PC-3 (cell line): Measurements from ENCODE around the gene APCDD1L.

Source experiments
- CTCF ChIP-seq: fragments of 300-600 bp; sonication (generic); conservative IDR thresholded peaks from 2 replicates; pipeline ENCODE4 v1.5.1; 2017; ENCODE audit warnings: antibody characterized with exemption, low read depth, mild to moderate bottlenecking, low read length
- EZH2 ChIP-seq: fragments of 300-600 bp; sonication (generic); IDR thresholded peaks from one replicate; pipeline ENCODE4 v1.6.1; 2017; ENCODE audit warnings: antibody characterized with exemption, mild to moderate bottlenecking, low read length; ENCODE audit not compliant: unreplicated experiment
- EZH2phosphoT487 ChIP-seq: fragments of 300-600 bp; sonication (generic); IDR thresholded peaks from 2 replicates; pipeline ENCODE4 v1.6.1; 2018; ENCODE audit warnings: mild to moderate bottlenecking, antibody characterized with exemption, low read length, borderline replicate concordance

DNA sequence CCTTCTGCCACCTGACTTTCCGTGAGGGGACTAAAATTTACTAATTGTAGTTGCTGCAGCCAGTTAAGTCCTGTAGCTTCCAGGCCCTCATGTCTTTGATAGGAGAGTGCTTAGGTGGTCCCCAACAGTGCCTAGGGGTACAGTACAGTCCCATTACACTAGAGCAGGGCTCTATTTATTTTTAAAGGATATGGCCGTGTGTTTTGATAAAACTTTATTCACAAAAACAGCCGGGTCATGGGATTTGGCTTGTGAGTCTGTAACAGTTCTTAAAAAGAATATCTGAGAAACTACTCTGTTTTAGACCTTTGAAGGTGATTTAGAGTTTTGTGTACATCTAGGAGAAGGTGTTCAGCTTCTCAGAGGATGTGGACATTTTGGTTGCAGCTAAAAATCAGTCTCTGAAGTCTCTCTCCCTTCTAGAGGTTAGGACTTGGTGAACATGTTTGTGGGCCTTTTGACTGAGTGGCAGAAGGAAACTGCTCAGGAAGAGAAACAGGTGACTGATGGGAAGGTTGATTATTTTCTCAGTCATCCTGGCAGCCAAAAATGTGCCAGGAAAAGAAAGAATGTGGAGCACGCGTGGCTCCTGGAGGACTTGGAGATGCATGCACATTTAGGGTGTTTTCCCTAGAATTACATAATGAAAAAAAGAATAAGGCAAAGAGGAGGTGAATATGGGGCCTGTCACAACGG lies 68.8 kb downstream of the APCDD1L start:
- TF ChIP-seq EZH2 (no peak), EZH2phosphoT487 (no peak), CTCF (no peak)
